Left cardiac atrium (tissue), 4 donors: Measurements from ENCODE around the gene NEU2. TPM values are rescaled to one million over a fixed set of nuclear protein-coding genes. Genes with fewer than 3 reads are reported as not detected.

ENCODE experiments used
- ATAC-seq, 2 donors: fragments of 200-7000 bp; cut with Tn5 transposase; one replicate each; pipeline ENCODE4 v1.9.1; 2020; ENCODE audit warnings: mild to moderate bottlenecking in 2 of 2, moderate library complexity in 2 of 2
- DNase-seq: peaks from one replicate; pipeline ENCODE4 v3.0.0-alpha.2; 2020
- intact Hi-C, 2 donors: fragments of 100-400 bp; cut with DNase I; formaldehyde crosslinking; loops; one replicate each; pipeline versions ENCODE4 v1.14.1 to v1.15.1; 2022 to 2023
- total RNA-seq, 2 donors: library from RNA; stranded (reverse); fragmentation: NEBNext Ultra II Directional; extraction: Animal tissue kit (Norgen Biotek cat#: 25700); gene quantifications; one replicate each; pipeline ENCODE4 v1.2.1, GENCODE V29; 2021
- donor health status: DM: no; HTN: yes; CAD: no.
- donor health status: DM: no; HTN: yes; CAD: no; lungs with severe emphysema.
- donor health status: DM: yes; HTN: yes; CAD: no.
- donor health status: Dilated cardiomyopathy.

Gene NEU2
- total RNA-seq, 2 donors from 2014 or later, result not detected

GRCh38 chr2:233084488-233084887, 52.0 kb downstream of the NEU2 start:
- ATAC-seq (peak; percentile 80 to 85), DNase-seq (peak; percentile 70)
- intact Hi-C loops, result no loop called here

Other genes starting within 250 kb of the NEU2 start
- gene SNORC, start 162.4 kb upstream of the NEU2 start, total RNA-seq, result 1 to 10 TPM in 1 of 2 donors, under 1 TPM in 1; 0.77 to 1.2 TPM
- gene NGEF, start 19.4 kb upstream of the NEU2 start, total RNA-seq, result 1 to 10 TPM; 1.6 TPM
- 1 to 10 TPM; 7.2 to 9.3 TPM for gene INPP5D, start 27.7 kb downstream of the NEU2 start, total RNA-seq
- 10 to 100 TPM; 15.8 to 17.8 TPM for gene ATG16L1, start 219.0 kb downstream of the NEU2 start, total RNA-seq